H1 (cell line): ENCODE data around the gene GLG1. TPM values are rescaled to one million over a fixed set of nuclear protein-coding genes. Genes with fewer than 3 reads are reported as not detected.

Experiments
- polyA plus RNA-seq, 7 experiments: library from polyadenylated mRNA; depleted of rRNA in 3 of 7; stranded (reverse) in 5 of 7; unstranded in 2 of 7; fragments of >200 nt in 5 of 7; fragments of 200-250 nt in 2 of 7; gene quantifications; 1 replicate in 5 of 7; 2 replicates in 1 of 7; 4 replicates in 1 of 7; pipeline versions ENCODE4 v1.2.1 to v1.2.3, GENCODE V29; 2011 to 2013; ENCODE audit warnings: missing spikeins in 2 of 7, mixed read lengths in 2 of 7
- total RNA-seq: library from RNA; stranded (reverse); fragmentation: NEBNext Ultra II Directional; extraction: Animal tissue kit (Norgen Biotek cat#: 25700); gene quantifications from 2 replicates; pipeline ENCODE4 v1.2.1, GENCODE V29; 2021
- TF ChIP-seq, protein P1 (sequence below): fragments of 300-600 bp; sonication (generic); IDR thresholded peaks from 2 replicates; pipeline ENCODE4 v1.7.1; 2012; ENCODE audit warnings: low read length, moderate library complexity, mild to moderate bottlenecking, inconsistent platforms; ENCODE audit not compliant: insufficient replicate concordance

Gene GLG1
- total and polyA plus RNA-seq, 2 of the 8 experiments (the other 6 are each of a cell fraction or from before 2014, with no cell fraction given), result 53.4 to 139 TPM

DNA sequence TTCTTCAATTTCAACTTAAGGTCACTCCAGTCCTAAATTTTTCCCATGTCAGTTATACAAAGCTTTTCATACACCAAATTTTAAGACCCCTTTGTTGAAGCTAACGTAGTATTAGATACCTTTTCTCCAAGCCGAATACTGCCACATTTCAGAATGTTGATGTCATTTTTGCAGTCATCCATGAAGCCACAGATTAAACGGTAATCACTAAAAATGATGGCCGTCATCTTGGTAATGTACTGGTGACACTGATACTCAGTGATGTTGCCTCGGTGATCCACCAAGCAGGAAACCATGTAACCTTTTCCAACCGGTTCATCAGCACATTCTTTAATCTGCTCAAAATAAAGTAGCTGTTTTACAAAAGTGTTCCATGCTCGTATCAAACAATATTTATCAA is 103.5 kb downstream of the GLG1 start (continued):
- TF ChIP-seq, protein P1, sequence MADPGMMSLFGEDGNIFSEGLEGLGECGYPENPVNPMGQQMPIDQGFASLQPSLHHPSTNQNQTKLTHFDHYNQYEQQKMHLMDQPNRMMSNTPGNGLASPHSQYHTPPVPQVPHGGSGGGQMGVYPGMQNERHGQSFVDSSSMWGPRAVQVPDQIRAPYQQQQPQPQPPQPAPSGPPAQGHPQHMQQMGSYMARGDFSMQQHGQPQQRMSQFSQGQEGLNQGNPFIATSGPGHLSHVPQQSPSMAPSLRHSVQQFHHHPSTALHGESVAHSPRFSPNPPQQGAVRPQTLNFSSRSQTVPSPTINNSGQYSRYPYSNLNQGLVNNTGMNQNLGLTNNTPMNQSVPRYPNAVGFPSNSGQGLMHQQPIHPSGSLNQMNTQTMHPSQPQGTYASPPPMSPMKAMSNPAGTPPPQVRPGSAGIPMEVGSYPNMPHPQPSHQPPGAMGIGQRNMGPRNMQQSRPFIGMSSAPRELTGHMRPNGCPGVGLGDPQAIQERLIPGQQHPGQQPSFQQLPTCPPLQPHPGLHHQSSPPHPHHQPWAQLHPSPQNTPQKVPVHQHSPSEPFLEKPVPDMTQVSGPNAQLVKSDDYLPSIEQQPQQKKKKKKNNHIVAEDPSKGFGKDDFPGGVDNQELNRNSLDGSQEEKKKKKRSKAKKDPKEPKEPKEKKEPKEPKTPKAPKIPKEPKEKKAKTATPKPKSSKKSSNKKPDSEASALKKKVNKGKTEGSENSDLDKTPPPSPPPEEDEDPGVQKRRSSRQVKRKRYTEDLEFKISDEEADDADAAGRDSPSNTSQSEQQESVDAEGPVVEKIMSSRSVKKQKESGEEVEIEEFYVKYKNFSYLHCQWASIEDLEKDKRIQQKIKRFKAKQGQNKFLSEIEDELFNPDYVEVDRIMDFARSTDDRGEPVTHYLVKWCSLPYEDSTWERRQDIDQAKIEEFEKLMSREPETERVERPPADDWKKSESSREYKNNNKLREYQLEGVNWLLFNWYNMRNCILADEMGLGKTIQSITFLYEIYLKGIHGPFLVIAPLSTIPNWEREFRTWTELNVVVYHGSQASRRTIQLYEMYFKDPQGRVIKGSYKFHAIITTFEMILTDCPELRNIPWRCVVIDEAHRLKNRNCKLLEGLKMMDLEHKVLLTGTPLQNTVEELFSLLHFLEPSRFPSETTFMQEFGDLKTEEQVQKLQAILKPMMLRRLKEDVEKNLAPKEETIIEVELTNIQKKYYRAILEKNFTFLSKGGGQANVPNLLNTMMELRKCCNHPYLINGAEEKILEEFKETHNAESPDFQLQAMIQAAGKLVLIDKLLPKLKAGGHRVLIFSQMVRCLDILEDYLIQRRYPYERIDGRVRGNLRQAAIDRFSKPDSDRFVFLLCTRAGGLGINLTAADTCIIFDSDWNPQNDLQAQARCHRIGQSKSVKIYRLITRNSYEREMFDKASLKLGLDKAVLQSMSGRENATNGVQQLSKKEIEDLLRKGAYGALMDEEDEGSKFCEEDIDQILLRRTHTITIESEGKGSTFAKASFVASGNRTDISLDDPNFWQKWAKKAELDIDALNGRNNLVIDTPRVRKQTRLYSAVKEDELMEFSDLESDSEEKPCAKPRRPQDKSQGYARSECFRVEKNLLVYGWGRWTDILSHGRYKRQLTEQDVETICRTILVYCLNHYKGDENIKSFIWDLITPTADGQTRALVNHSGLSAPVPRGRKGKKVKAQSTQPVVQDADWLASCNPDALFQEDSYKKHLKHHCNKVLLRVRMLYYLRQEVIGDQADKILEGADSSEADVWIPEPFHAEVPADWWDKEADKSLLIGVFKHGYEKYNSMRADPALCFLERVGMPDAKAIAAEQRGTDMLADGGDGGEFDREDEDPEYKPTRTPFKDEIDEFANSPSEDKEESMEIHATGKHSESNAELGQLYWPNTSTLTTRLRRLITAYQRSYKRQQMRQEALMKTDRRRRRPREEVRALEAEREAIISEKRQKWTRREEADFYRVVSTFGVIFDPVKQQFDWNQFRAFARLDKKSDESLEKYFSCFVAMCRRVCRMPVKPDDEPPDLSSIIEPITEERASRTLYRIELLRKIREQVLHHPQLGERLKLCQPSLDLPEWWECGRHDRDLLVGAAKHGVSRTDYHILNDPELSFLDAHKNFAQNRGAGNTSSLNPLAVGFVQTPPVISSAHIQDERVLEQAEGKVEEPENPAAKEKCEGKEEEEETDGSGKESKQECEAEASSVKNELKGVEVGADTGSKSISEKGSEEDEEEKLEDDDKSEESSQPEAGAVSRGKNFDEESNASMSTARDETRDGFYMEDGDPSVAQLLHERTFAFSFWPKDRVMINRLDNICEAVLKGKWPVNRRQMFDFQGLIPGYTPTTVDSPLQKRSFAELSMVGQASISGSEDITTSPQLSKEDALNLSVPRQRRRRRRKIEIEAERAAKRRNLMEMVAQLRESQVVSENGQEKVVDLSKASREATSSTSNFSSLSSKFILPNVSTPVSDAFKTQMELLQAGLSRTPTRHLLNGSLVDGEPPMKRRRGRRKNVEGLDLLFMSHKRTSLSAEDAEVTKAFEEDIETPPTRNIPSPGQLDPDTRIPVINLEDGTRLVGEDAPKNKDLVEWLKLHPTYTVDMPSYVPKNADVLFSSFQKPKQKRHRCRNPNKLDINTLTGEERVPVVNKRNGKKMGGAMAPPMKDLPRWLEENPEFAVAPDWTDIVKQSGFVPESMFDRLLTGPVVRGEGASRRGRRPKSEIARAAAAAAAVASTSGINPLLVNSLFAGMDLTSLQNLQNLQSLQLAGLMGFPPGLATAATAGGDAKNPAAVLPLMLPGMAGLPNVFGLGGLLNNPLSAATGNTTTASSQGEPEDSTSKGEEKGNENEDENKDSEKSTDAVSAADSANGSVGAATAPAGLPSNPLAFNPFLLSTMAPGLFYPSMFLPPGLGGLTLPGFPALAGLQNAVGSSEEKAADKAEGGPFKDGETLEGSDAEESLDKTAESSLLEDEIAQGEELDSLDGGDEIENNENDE, result no peak
- TF ChIP-seq, all 59 proteins: peak for 0
